WTC11 (cell line): ENCODE measurements around the gene TEC. TPM values are rescaled to one million over a fixed set of nuclear protein-coding genes. Genes with fewer than 3 reads are reported as not detected.
"Not testable (repeated sequence)": the region's sequence is repeated elsewhere in the genome, so short reads cannot be mapped to it uniquely, and the experiment has no call there.

Experiments used
- ATAC-seq: fragments of 200-7000 bp; cut with Tn5 transposase; 2 replicates; pipeline ENCODE4 v1.10.0; 2021; ENCODE audit warnings: mild to moderate bottlenecking, moderate library complexity
- CTCF ChIA-PET: fragments of 300-600 bp; sonication (Branson Sonifier 250); formaldehyde crosslinking; loops from one replicate; lab custom pipeline; 2021; ENCODE audit warnings: antibody characterized with exemption; lab: Charles Lee
- POLR2A ChIA-PET: fragments of 350-600 bp; sonication (Branson Sonifier 250); formaldehyde crosslinking; loops from one replicate; lab custom pipeline; 2021; ENCODE audit warnings: antibody characterized with exemption; lab: Charles Lee
- DNase-seq: peaks from one replicate; pipeline ENCODE4 v3.0.0; 2021; ENCODE audit warnings: low spot score
- H3K27ac Mint-ChIP-seq: 2 replicates; pipeline ENCODE4 v1.8.0; 2021; ENCODE audit warnings: mixed read lengths
- H3K27me3 Mint-ChIP-seq: 2 replicates; pipeline ENCODE4 v1.8.0; 2021; ENCODE audit warnings: low read depth, mild to moderate bottlenecking, moderate library complexity, mixed read lengths
- H3K36me3 Mint-ChIP-seq: 2 replicates; pipeline ENCODE4 v1.8.0; 2021; ENCODE audit warnings: mixed read lengths
- H3K4me1 Mint-ChIP-seq: 2 replicates; pipeline ENCODE4 v1.8.0; 2022; ENCODE audit warnings: mixed read lengths
- H3K4me3 Mint-ChIP-seq: 2 replicates; pipeline ENCODE4 v1.8.0; 2021; ENCODE audit warnings: mild to moderate bottlenecking, moderate library complexity, mixed read lengths
- H3K9me3 Mint-ChIP-seq: 2 replicates; pipeline ENCODE4 v1.8.0; 2021; ENCODE audit warnings: mixed read lengths
- ELF4 ChIP-seq: sonication (generic); formaldehyde crosslinking; IDR thresholded peaks from 2 replicates; pipeline ENCODE4 v1.8.1; 2022; ENCODE audit warnings: low read depth, mild to moderate bottlenecking, moderate library complexity, missing genetic modification reagents
- ESRRA ChIP-seq: sonication (generic); formaldehyde crosslinking; IDR thresholded peaks from 2 replicates; pipeline ENCODE4 v1.8.1; 2022; ENCODE audit warnings: mild to moderate bottlenecking, missing genetic modification reagents, borderline replicate concordance
- FOXJ3 ChIP-seq: sonication (generic); formaldehyde crosslinking; IDR thresholded peaks from 2 replicates; pipeline ENCODE4 v1.9.0; 2021; ENCODE audit warnings: missing genetic modification reagents, mild to moderate bottlenecking, borderline replicate concordance
- GTF2I ChIP-seq: fragments of 250-450 bp; sonication (Bioruptor Pico); conservative IDR thresholded peaks from 2 replicates; pipeline ENCODE4 v1.4.0; 2021; ENCODE audit warnings: mild to moderate bottlenecking
- HMGA2 ChIP-seq: fragments of 250-450 bp; sonication (Bioruptor Pico); IDR thresholded peaks from 2 replicates; pipeline ENCODE4 v1.4.0; 2021; ENCODE audit warnings: mild to moderate bottlenecking, moderate library complexity
- JAZF1 ChIP-seq: fragments of 250-450 bp; sonication (Bioruptor Pico); IDR thresholded peaks from 2 replicates; pipeline ENCODE4 v1.9.0; 2021; ENCODE audit warnings: moderate library complexity, mild to moderate bottlenecking, inconsistent platforms
- JUN ChIP-seq: sonication (generic); formaldehyde crosslinking; IDR thresholded peaks from 2 replicates; pipeline ENCODE4 v1.8.0; 2023; ENCODE audit warnings: mild to moderate bottlenecking, missing genetic modification reagents
- NFYB ChIP-seq: sonication (generic); formaldehyde crosslinking; conservative IDR thresholded peaks from 2 replicates; pipeline ENCODE4 v1.8.0; 2022; ENCODE audit warnings: low read depth, missing genetic modification reagents
- SMAD3 ChIP-seq: sonication (generic); formaldehyde crosslinking; IDR thresholded peaks from 2 replicates; pipeline ENCODE4 v1.8.0; 2022; ENCODE audit warnings: missing genetic modification reagents, mild to moderate bottlenecking, borderline replicate concordance
- SMAD4 ChIP-seq: sonication (generic); formaldehyde crosslinking; IDR thresholded peaks from 2 replicates; pipeline ENCODE4 v1.8.0; 2022; ENCODE audit warnings: mild to moderate bottlenecking, missing genetic modification reagents
- TCF7 ChIP-seq: sonication (generic); formaldehyde crosslinking; IDR thresholded peaks from 2 replicates; pipeline ENCODE4 v1.8.0; 2022; ENCODE audit warnings: mild to moderate bottlenecking, low read depth, missing genetic modification reagents, moderate library complexity
- TEAD1 ChIP-seq: sonication (generic); formaldehyde crosslinking; IDR thresholded peaks from 2 replicates; pipeline ENCODE4 v1.8.0; 2022; ENCODE audit warnings: mild to moderate bottlenecking, missing genetic modification reagents
- ZNF121 ChIP-seq: sonication (generic); formaldehyde crosslinking; IDR thresholded peaks from 2 replicates; pipeline ENCODE4 v1.8.0; 2023; ENCODE audit warnings: missing genetic modification reagents
- ZNF219 ChIP-seq: sonication (generic); formaldehyde crosslinking; IDR thresholded peaks from 2 replicates; pipeline ENCODE4 v1.8.0; 2023; ENCODE audit warnings: missing genetic modification reagents, mild to moderate bottlenecking, borderline replicate concordance
- ZNF232 ChIP-seq: sonication (generic); formaldehyde crosslinking; IDR thresholded peaks from 2 replicates; pipeline ENCODE4 v1.8.0; 2022; ENCODE audit warnings: mild to moderate bottlenecking, missing genetic modification reagents
- ZNF263 ChIP-seq: sonication (generic); formaldehyde crosslinking; IDR thresholded peaks from 2 replicates; pipeline ENCODE4 v1.8.1; 2022; ENCODE audit warnings: low read depth, mild to moderate bottlenecking, moderate library complexity, missing genetic modification reagents
- ZNF671 ChIP-seq: fragments of 250-450 bp; sonication (Bioruptor Pico); IDR thresholded peaks from 2 replicates; pipeline ENCODE4 v1.8.0; 2021; ENCODE audit warnings: mild to moderate bottlenecking
- total RNA-seq: library from RNA; stranded (reverse); gene quantifications from 3 replicates; pipeline ENCODE4 v1.2.3, GENCODE V29; 2021
- TF ChIP-seq, protein P1 (sequence below): fragments of 250-450 bp; sonication (Bioruptor Pico); IDR thresholded peaks from 2 replicates; pipeline ENCODE4 v1.9.0; 2021; ENCODE audit warnings: mild to moderate bottlenecking
- TF ChIP-seq, protein P2 (sequence below): sonication (generic); formaldehyde crosslinking; IDR thresholded peaks from 2 replicates; pipeline ENCODE4 v1.8.0; 2022; ENCODE audit warnings: mild to moderate bottlenecking, missing genetic modification reagents
- TF ChIP-seq, protein P3 (sequence below): sonication (generic); formaldehyde crosslinking; IDR thresholded peaks from 2 replicates; pipeline ENCODE4 v1.8.1; 2022; ENCODE audit warnings: low read depth, missing genetic modification reagents, borderline replicate concordance
- TF ChIP-seq, protein P4 (sequence below): fragments of 250-450 bp; sonication (Bioruptor Pico); IDR thresholded peaks from 2 replicates; pipeline ENCODE4 v1.8.0; 2021; ENCODE audit warnings: mild to moderate bottlenecking
- TF ChIP-seq, protein P5 (sequence below): sonication (generic); formaldehyde crosslinking; IDR thresholded peaks from 2 replicates; pipeline ENCODE4 v1.8.1; 2023; ENCODE audit warnings: mild to moderate bottlenecking, missing genetic modification reagents, moderate library complexity
- TF ChIP-seq, protein P6 (sequence below): sonication (generic); formaldehyde crosslinking; conservative IDR thresholded peaks from 2 replicates; pipeline ENCODE4 v1.8.1; 2022; ENCODE audit warnings: mild to moderate bottlenecking, missing genetic modification reagents
- TF ChIP-seq, protein P7 (sequence below): sonication (generic); formaldehyde crosslinking; IDR thresholded peaks from 2 replicates; pipeline ENCODE4 v1.8.1; 2023; ENCODE audit warnings: mild to moderate bottlenecking, missing genetic modification reagents, moderate library complexity

TEC gene
- total RNA-seq, 1 experiment from 2014 or later = 8.8 TPM

DNA sequence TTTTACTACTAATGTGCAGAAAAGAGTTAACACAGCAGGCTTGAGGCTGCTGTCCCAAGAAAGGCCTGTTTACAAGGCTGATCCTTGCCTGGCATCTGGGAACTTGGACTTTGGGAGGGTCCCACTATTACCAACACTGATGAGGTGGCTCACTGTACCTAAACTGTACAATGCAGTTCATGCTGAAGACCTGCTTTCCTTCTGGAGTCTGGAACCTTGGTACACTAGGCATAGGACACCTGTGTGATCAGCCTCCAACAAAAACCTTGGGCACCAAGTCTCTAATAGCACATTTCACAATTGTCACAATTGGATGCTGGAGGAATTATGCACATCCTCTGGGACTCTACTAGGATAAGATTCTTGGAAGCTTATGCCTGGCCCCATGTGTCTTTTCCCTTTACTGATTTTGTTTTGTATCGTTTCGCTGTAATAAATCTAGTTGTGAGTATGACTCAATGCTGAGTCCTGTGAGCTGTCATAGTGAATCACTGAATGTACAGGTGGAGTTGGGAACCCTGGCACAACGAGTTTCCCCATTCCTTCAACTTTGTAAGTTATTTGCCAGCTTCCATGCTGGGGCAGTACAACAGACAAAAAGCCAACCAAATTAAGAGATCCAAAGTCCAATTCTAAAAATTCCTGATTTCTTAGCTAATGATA lies 45.9 kb downstream of the TEC start (continued):
- TF ChIP-seq, protein P1, sequence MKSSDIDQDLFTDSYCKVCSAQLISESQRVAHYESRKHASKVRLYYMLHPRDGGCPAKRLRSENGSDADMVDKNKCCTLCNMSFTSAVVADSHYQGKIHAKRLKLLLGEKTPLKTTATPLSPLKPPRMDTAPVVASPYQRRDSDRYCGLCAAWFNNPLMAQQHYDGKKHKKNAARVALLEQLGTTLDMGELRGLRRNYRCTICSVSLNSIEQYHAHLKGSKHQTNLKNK (CRISPR knock-in tag) = no peak
- TF ChIP-seq ESRRA (no peak), NFYB (no peak), ELF4 (no peak)
- TF ChIP-seq, protein P2, sequence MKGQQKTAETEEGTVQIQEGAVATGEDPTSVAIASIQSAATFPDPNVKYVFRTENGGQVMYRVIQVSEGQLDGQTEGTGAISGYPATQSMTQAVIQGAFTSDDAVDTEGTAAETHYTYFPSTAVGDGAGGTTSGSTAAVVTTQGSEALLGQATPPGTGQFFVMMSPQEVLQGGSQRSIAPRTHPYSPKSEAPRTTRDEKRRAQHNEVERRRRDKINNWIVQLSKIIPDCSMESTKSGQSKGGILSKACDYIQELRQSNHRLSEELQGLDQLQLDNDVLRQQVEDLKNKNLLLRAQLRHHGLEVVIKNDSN (CRISPR knock-in tag) = no peak

DNA sequence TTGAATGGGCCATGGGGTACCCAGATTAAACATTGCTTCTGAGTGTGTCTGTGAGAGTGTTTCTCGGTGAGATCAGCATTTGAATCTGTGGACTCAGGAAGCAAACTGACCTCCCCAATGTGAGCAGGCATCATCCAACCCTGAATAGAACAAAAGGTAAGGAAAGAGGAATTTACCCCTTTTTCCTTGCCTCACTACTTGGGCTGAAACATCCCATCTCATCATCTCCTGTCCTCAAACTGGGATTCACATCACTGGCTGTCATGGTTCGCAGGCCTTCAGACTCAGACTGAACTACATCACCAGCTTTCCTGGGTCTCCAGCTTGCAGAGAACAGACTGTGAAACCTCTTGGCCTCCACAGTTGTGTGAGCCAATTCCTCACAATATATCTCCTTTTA lies 47.1 kb downstream of the TEC start:
- peaks cover 26% of the 10 kb centered on the region for H3K4me1 Mint-ChIP-seq
- no peak for ATAC-seq
- DNase-seq = no peak
- H3K27ac Mint-ChIP-seq = no peak overlapping the region
- no peaks in the 10 kb centered on the region for H3K27me3 Mint-ChIP-seq
- H3K4me3 Mint-ChIP-seq = no peak overlapping the region
- CTCF ChIA-PET = no interaction called here
- peaks cover 2% of the 10 kb centered on the region; the same call in 1 of the 2 replicates for H3K36me3 Mint-ChIP-seq
- POLR2A ChIA-PET = no interaction called here
- H3K9me3 Mint-ChIP-seq = no peaks in the 10 kb centered on the region
- TF ChIP-seq JUN (CRISPR knock-in tag) (no peak), ZNF232 (CRISPR knock-in tag) (no peak), SMAD4 (CRISPR knock-in tag) (no peak), FOXJ3 (CRISPR knock-in tag) (no peak)
- TF ChIP-seq, protein P3, sequence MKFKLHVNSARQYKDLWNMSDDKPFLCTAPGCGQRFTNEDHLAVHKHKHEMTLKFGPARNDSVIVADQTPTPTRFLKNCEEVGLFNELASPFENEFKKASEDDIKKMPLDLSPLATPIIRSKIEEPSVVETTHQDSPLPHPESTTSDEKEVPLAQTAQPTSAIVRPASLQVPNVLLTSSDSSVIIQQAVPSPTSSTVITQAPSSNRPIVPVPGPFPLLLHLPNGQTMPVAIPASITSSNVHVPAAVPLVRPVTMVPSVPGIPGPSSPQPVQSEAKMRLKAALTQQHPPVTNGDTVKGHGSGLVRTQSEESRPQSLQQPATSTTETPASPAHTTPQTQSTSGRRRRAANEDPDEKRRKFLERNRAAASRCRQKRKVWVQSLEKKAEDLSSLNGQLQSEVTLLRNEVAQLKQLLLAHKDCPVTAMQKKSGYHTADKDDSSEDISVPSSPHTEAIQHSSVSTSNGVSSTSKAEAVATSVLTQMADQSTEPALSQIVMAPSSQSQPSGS (CRISPR knock-in tag) = no peak
- TF ChIP-seq, protein P4, sequence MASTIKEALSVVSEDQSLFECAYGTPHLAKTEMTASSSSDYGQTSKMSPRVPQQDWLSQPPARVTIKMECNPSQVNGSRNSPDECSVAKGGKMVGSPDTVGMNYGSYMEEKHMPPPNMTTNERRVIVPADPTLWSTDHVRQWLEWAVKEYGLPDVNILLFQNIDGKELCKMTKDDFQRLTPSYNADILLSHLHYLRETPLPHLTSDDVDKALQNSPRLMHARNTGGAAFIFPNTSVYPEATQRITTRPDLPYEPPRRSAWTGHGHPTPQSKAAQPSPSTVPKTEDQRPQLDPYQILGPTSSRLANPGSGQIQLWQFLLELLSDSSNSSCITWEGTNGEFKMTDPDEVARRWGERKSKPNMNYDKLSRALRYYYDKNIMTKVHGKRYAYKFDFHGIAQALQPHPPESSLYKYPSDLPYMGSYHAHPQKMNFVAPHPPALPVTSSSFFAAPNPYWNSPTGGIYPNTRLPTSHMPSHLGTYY (CRISPR knock-in tag) = no peak

DNA sequence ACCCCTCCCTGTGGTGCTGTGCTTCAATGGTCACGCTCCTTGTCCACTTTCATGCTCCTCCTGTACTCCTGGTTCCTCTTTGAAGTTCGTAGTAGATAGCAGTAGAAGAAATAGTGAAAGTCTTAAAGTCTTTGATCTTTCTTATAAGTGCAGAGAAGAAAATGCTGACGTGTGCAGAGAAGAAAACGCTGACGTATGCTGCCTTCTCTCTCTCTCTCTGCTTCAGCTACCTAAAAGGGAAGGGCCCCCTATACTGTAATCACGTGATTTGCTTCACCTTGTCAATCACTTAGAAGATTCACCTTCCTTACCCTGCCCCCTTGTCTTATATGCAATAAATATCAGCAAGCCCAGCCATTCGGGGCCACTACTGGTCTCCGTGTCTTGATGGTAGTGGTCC lies 50.2 kb downstream of the TEC start:
- H3K27me3 Mint-ChIP-seq, ATAC-seq, DNase-seq, H3K27ac Mint-ChIP-seq, CTCF ChIA-PET, H3K9me3 Mint-ChIP-seq, POLR2A ChIA-PET, H3K4me3 Mint-ChIP-seq, H3K36me3 Mint-ChIP-seq: not testable (repeated sequence)
- H3K4me1 Mint-ChIP-seq = peaks cover 12% of the 10 kb centered on the region

DNA sequence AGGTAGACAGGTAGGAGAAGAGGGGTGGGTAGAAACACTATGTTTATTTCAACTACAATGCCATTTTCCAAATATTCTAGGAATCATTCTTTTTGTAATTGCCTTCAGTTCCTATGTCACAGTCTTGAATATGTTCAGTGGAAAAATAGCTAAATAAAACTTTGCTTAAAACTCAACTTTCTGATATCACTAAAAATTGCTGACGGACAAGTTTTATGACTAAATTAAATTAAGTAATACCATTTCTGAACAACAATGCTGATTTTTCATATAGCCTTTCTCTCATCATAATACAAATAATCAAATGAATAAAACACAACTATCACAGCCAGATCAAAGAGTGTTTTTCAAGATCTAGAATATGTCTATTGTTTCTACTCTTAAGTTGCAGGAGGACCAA lies 53.1 kb downstream of the TEC start:
- POLR2A ChIA-PET = no interaction called here
- DNase-seq = no peak
- Mint-ChIP-seq H3K36me3 (no peaks in the 10 kb centered on the region), H3K27ac (no peak overlapping the region), H3K27me3 (no peaks in the 10 kb centered on the region), H3K4me1 (peaks cover 2% of the 10 kb centered on the region; the same call in 1 of the 2 replicates), H3K9me3 (no peaks in the 10 kb centered on the region), H3K4me3 (no peak overlapping the region)
- no peak for ATAC-seq
- CTCF ChIA-PET = interaction anchor here (1.2 kb wide), 1 partner anchor 59 kb away, joined by 3 read pairs; no protein-coding TSS in a partner anchor
- TF ChIP-seq JAZF1 (CRISPR knock-in tag) = no peak
- TF ChIP-seq, protein P4 (CRISPR knock-in tag) = no peak
- no peak for TF ChIP-seq SMAD3 (CRISPR knock-in tag)
- TF ChIP-seq, protein P5, sequence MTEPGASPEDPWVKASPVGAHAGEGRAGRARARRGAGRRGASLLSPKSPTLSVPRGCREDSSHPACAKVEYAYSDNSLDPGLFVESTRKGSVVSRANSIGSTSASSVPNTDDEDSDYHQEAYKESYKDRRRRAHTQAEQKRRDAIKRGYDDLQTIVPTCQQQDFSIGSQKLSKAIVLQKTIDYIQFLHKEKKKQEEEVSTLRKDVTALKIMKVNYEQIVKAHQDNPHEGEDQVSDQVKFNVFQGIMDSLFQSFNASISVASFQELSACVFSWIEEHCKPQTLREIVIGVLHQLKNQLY (CRISPR knock-in tag) = no peak
- TF ChIP-seq ZNF121 (CRISPR knock-in tag) = no peak
- no peak for TF ChIP-seq GTF2I (CRISPR knock-in tag)
- no peak for TF ChIP-seq TCF7
- TF ChIP-seq ZNF671 (CRISPR knock-in tag) = no peak
- no peak for TF ChIP-seq HMGA2 (CRISPR knock-in tag)
- no peak for TF ChIP-seq ZNF263 (CRISPR knock-in tag)
- TF ChIP-seq, protein P6, sequence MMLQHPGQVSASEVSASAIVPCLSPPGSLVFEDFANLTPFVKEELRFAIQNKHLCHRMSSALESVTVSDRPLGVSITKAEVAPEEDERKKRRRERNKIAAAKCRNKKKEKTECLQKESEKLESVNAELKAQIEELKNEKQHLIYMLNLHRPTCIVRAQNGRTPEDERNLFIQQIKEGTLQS (CRISPR knock-in tag) = no peak
- no peak for TF ChIP-seq TEAD1 (CRISPR knock-in tag)
- TF ChIP-seq, protein P7, sequence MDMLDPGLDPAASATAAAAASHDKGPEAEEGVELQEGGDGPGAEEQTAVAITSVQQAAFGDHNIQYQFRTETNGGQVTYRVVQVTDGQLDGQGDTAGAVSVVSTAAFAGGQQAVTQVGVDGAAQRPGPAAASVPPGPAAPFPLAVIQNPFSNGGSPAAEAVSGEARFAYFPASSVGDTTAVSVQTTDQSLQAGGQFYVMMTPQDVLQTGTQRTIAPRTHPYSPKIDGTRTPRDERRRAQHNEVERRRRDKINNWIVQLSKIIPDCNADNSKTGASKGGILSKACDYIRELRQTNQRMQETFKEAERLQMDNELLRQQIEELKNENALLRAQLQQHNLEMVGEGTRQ (CRISPR knock-in tag) = no peak
- TF ChIP-seq ZNF219 (CRISPR knock-in tag) = no peak
